GM12865 (cell line): ENCODE results near the gene B4GALT4.

Source experiments
- DNase-seq: peaks from one replicate; pipeline ENCODE4 v3.0.0; 2010; ENCODE audit warnings: low read depth
- H3K4me3 ChIP-seq: 2 replicates; pipeline ENCODE4 v1.5.1; 2011; ENCODE audit warnings: mild to moderate bottlenecking, low read depth, low read length, control low read depth
- CTCF ChIP-seq: IDR thresholded peaks from 2 replicates; pipeline ENCODE4 v1.5.1; 2011; ENCODE audit warnings: low read length, control low read depth, low read depth, inconsistent platforms; ENCODE audit not compliant: insufficient read depth; ENCODE audit errors: missing control alignments

The B4GALT4 gene

GRCh38 chr3:119261055-119261454, 20.4 kb upstream of the B4GALT4 start:
- TF ChIP-seq CTCF = no peak
- no peak for DNase-seq
- no peak overlapping the region for H3K4me3 ChIP-seq

GRCh38 chr3:119259821-119260220, 19.1 kb upstream of the B4GALT4 start:
- DNase-seq = no peak
- no peak overlapping the region for H3K4me3 ChIP-seq
- no peak for TF ChIP-seq CTCF

DNA sequence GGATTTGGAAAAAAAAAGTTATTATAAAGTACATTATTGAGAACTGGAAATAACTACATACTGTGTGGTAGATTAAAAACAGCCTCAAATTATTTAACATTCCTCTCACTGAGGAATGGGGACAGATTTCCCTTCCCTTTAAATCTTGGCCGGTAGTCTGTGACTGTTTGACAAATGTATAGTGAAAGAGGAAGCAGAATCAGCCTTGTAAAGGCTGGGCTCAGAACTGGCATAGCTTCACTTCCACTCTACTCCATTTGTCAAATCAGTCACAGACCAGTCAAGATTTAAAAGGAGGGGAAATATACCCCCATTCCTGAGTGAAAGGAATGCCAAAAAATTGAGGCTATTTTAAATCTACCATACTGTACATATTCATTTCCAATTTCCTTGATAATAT, 18.2 kb upstream of the B4GALT4 start:
- peak; percentile 29 for DNase-seq
- no peak for TF ChIP-seq CTCF
- H3K4me3 ChIP-seq = no peak overlapping the region

GRCh38 chr3:119257654-119258410, 17.2 kb upstream of the B4GALT4 start:
- no peak for TF ChIP-seq CTCF
- DNase-seq = peak; percentile 57

DNA sequence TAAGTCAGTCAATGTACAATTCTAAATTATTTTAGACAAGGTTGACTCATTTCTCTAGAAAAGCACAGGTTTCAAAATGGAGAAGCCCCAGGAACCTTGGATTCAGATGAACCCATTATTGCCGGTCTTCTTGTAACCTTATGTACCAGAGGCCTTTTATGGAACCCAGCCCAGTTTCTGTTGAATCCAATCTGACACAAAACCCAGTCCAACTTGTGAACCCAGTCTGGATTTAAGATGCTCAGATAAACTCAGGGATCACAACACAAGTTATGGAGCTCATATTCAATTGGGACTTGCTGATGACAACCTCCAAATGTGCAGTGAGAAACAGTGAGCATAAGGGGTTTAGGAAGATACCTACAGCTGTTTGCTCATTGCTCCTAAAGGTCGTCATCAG, 16.4 kb upstream of the B4GALT4 start:
- TF ChIP-seq CTCF = no peak
- H3K4me3 ChIP-seq = no peak overlapping the region
- no peak for DNase-seq

More at GRCh38 chr3:119257654-119258410, 17.2 kb upstream of the B4GALT4 start:
- H3K4me3 ChIP-seq = no peak overlapping the region

DNA sequence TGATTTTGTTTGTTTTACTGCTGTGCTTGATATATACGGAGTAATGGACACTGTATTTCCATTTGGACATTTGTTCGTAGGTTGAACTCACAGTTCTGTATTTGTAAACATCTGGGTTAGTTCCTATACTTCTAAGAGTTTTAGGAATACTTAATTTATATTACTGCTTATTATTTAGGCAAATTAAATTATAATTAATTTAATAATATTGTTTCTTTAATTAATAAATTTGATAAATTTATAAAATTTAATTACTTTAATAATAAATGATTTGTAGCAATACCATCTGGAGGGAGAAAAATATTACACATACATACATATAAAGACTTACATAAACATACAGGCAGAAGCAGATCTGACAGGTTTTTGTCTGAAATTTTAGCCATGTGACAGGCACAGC, 14.5 kb upstream of the B4GALT4 start:
- no peak for TF ChIP-seq CTCF
- no peak overlapping the region for H3K4me3 ChIP-seq
- no peak for DNase-seq

GRCh38 chr3:119245778-119246177, 5.1 kb upstream of the B4GALT4 start:
- no peak for DNase-seq
- H3K4me3 ChIP-seq = no peak overlapping the region
- TF ChIP-seq CTCF = no peak
